Retina (tissue), 1 donor: ENCODE measurements around the gene PTBP1.
A peak's percentile ranks its signal among the peaks of the same experiment; 100 is the strongest.

Source experiments
- DNase-seq: peaks from one replicate; pipeline ENCODE4 v3.0.0-alpha.2; 2016

Gene PTBP1

GRCh38 chr19:796692-797527, at the start of gene PTBP1:
Gene PTBP1 (plus strand): TSS chr19:797452. CDS start chr19:797498, 46 bp downstream.
- DNase-seq: peak; percentile 99

GRCh38 chr19:748274-748598, 49.0 kb upstream of the PTBP1 start:
- DNase-seq: no peak

- DNase-seq: no peak
These were observed 47.4 kb upstream of the PTBP1 start for GRCh38 chr19:749811-750210.

GRCh38 chr19:750640-751423, 46.4 kb upstream of the PTBP1 start, which contains the start of gene MISP:
Gene MISP (plus strand): TSS chr19:751112. CDS start chr19:756947, 5,835 bp downstream.
- DNase-seq: no peak

GRCh38 chr19:751501-752341, 45.5 kb upstream of the PTBP1 start:
- DNase-seq: no peak

GRCh38 chr19:752652-753517, 44.4 kb upstream of the PTBP1 start:
- DNase-seq: peak; percentile 43

GRCh38 chr19:754530-754929, 42.7 kb upstream of the PTBP1 start:
- no peak for DNase-seq

- no peak for DNase-seq
These were observed 42.2 kb upstream of the PTBP1 start for GRCh38 chr19:755063-755462.

- DNase-seq: no peak
These were observed 41.0 kb upstream of the PTBP1 start for GRCh38 chr19:756236-756635.

- DNase-seq: no peak
These were observed 40.2 kb upstream of the PTBP1 start for GRCh38 chr19:756821-757688.

GRCh38 chr19:757811-758668, 39.2 kb upstream of the PTBP1 start:
- no peak for DNase-seq

GRCh38 chr19:763181-763580, 34.1 kb upstream of the PTBP1 start:
- no peak for DNase-seq

GRCh38 chr19:763869-764268, 33.4 kb upstream of the PTBP1 start:
- DNase-seq: no peak

- DNase-seq: no peak
These were observed 33.0 kb upstream of the PTBP1 start for GRCh38 chr19:764301-764700.

- DNase-seq: no peak
These were observed 32.0 kb upstream of the PTBP1 start for GRCh38 chr19:765179-765738.

- no peak for DNase-seq
These were observed 28.8 kb upstream of the PTBP1 start for GRCh38 chr19:768424-768823.

GRCh38 chr19:769616-770015, 27.6 kb upstream of the PTBP1 start:
- no peak for DNase-seq

GRCh38 chr19:771332-771785, 25.9 kb upstream of the PTBP1 start:
- DNase-seq: no peak

- DNase-seq: no peak
These were observed 25.2 kb upstream of the PTBP1 start for GRCh38 chr19:772063-772462.
